HEK293 (cell line): ENCODE measurements around the gene MARCKSL1.

ENCODE experiments used
- CTCF ChIA-PET: fragments of 350-600 bp; formaldehyde crosslinking; extraction: SDS; loops from one replicate; lab custom pipeline; 2021; ENCODE audit warnings: antibody characterized with exemption; lab: Yijun Ruan, JAX
- POLR2A ChIA-PET: fragments of 300-600 bp; formaldehyde crosslinking; extraction: SDS; loops from one replicate; lab custom pipeline; 2020; ENCODE audit warnings: antibody characterized with exemption, inconsistent platforms; lab: Yijun Ruan, JAX
- H3K27ac ChIP-seq: fragments of 200-500 bp; sonication (Bioruptor generic); 2 replicates; pipeline ENCODE4 v1.5.1; 2014; ENCODE audit warnings: low read depth, low read length, control low read depth, inconsistent platforms; ENCODE audit errors: extremely low read depth
- H3K36me3 ChIP-seq, 2 experiments: fragments of 200-500 bp in 1 of 2; sonication (Bioruptor generic) in 1 of 2; 1 replicate in 1 of 2; 2 replicates in 1 of 2; pipeline ENCODE4 v1.5.1; 2014 to 2017; ENCODE audit warnings: inconsistent platforms in 2 of 2, low read length in 2 of 2; ENCODE audit not compliant: control insufficient read depth in 2 of 2, insufficient read depth in 1 of 2
- H3K4me1 ChIP-seq: fragments of 200-500 bp; sonication (Bioruptor generic); 2 replicates; pipeline ENCODE4 v1.5.1; 2014; ENCODE audit warnings: mild to moderate bottlenecking, low read length, inconsistent platforms; ENCODE audit not compliant: control insufficient read depth, insufficient read depth
- H3K4me3 ChIP-seq: 2 replicates; pipeline ENCODE4 v1.5.1; 2011; ENCODE audit warnings: low read depth, mild to moderate bottlenecking, control low read depth, low read length, moderate library complexity
- H3K9me3 ChIP-seq: fragments of 200-500 bp; sonication (Bioruptor generic); 2 replicates; pipeline ENCODE4 v1.5.1; 2014; ENCODE audit warnings: low read depth, low read length, inconsistent platforms; ENCODE audit not compliant: control insufficient read depth, insufficient read depth
- BCL11B ChIP-seq: fragments of 450-650 bp; formaldehyde crosslinking; IDR thresholded peaks from 2 replicates; pipeline ENCODE4 v1.5.1; 2016; ENCODE audit warnings: low read depth, missing biosample characterization, missing genetic modification characterization
- CTCF ChIP-seq: fragments of 450-650 bp; formaldehyde crosslinking; IDR thresholded peaks from 2 replicates; pipeline ENCODE4 v1.5.1; 2016; ENCODE audit warnings: missing biosample characterization, missing genetic modification characterization
- HOXD13 ChIP-seq: sonication (generic); formaldehyde crosslinking; IDR thresholded peaks from 2 replicates; pipeline ENCODE4 v1.8.0; 2022; ENCODE audit warnings: missing genetic modification reagents, borderline replicate concordance
- REST ChIP-seq: fragments of 450-650 bp; formaldehyde crosslinking; IDR thresholded peaks from 2 replicates; pipeline ENCODE4 v1.5.1; 2016; ENCODE audit warnings: missing biosample characterization, missing genetic modification characterization
- SCRT1 ChIP-seq: fragments of 450-650 bp; formaldehyde crosslinking; IDR thresholded peaks from 2 replicates; pipeline ENCODE4 v1.5.1; 2016; ENCODE audit warnings: missing biosample characterization, missing genetic modification characterization, borderline replicate concordance
- SP3 ChIP-seq: fragments of 450-650 bp; formaldehyde crosslinking; IDR thresholded peaks from 2 replicates; pipeline ENCODE4 v1.5.1; 2016; ENCODE audit warnings: missing biosample characterization, missing genetic modification characterization
- ZBTB17 ChIP-seq: fragments of 450-650 bp; formaldehyde crosslinking; IDR thresholded peaks from 2 replicates; pipeline ENCODE4 v1.5.1; 2016; ENCODE audit warnings: missing biosample characterization, missing genetic modification characterization
- ZNF155 ChIP-seq: fragments of 450-650 bp; formaldehyde crosslinking; IDR thresholded peaks from 2 replicates; pipeline ENCODE4 v1.5.1; 2016; ENCODE audit warnings: missing biosample characterization, missing genetic modification characterization
- ZNF211 ChIP-seq: fragments of 450-650 bp; formaldehyde crosslinking; IDR thresholded peaks from 2 replicates; pipeline ENCODE4 v1.5.1; 2016; ENCODE audit warnings: low read depth, missing biosample characterization, missing genetic modification characterization
- ZNF24 ChIP-seq: fragments of 450-650 bp; formaldehyde crosslinking; IDR thresholded peaks from 2 replicates; pipeline ENCODE4 v1.5.1; 2016; ENCODE audit warnings: missing biosample characterization, missing genetic modification characterization
- ZNF324 ChIP-seq: fragments of 450-650 bp; formaldehyde crosslinking; IDR thresholded peaks from 2 replicates; pipeline ENCODE4 v1.5.1; 2016; ENCODE audit warnings: missing biosample characterization, missing genetic modification characterization
- ZNF341 ChIP-seq: fragments of 450-650 bp; formaldehyde crosslinking; IDR thresholded peaks from 2 replicates; pipeline ENCODE4; 2016; ENCODE audit warnings: low read depth, missing biosample characterization, missing genetic modification characterization
- ZNF416 ChIP-seq: fragments of 450-650 bp; formaldehyde crosslinking; IDR thresholded peaks from 2 replicates; pipeline ENCODE4 v1.5.1; 2016; ENCODE audit warnings: missing biosample characterization, missing genetic modification characterization
- ZNF423 ChIP-seq: fragments of 450-650 bp; formaldehyde crosslinking; IDR thresholded peaks from 2 replicates; pipeline ENCODE4 v1.5.1; 2016; ENCODE audit warnings: missing biosample characterization, missing genetic modification characterization
- ZNF561 ChIP-seq: fragments of 450-650 bp; IDR thresholded peaks from 2 replicates; pipeline ENCODE4 v1.5.1; 2018; ENCODE audit warnings: missing biosample characterization, missing genetic modification characterization, borderline replicate concordance
- ZNF585B ChIP-seq: fragments of 450-650 bp; formaldehyde crosslinking; IDR thresholded peaks from 2 replicates; pipeline ENCODE4 v1.5.1; 2016; ENCODE audit warnings: missing biosample characterization, missing genetic modification characterization
- ZNF600 ChIP-seq: fragments of 450-650 bp; formaldehyde crosslinking; IDR thresholded peaks from 2 replicates; pipeline ENCODE4 v1.5.1; 2016; ENCODE audit warnings: missing biosample characterization, missing genetic modification characterization
- ZNF610 ChIP-seq: fragments of 450-650 bp; formaldehyde crosslinking; IDR thresholded peaks from 2 replicates; pipeline ENCODE4 v1.5.1; 2016; ENCODE audit warnings: missing biosample characterization, missing genetic modification characterization, borderline replicate concordance
- ZNF621 ChIP-seq: fragments of 450-650 bp; formaldehyde crosslinking; IDR thresholded peaks from 2 replicates; pipeline ENCODE4 v1.5.1; 2017; ENCODE audit warnings: missing biosample characterization, missing genetic modification characterization
- ZSCAN18 ChIP-seq: fragments of 450-650 bp; formaldehyde crosslinking; IDR thresholded peaks from 2 replicates; pipeline ENCODE4 v1.5.1; 2016; ENCODE audit warnings: missing biosample characterization, missing genetic modification characterization

The MARCKSL1 gene

GRCh38 chr1:32349211-32349708 lies 13.2 kb upstream of the MARCKSL1 start:
- Histone ChIP-seq H3K4me1 (peaks cover 7% of the 10 kb centered on the region; the same call in 1 of the 2 replicates), H3K36me3 (peaks cover 0 to 16% of the 10 kb centered on the region in 2 experiments; a peak in 1 of 3 replicates), H3K4me3 (no peak overlapping the region), H3K9me3 (no peaks in the 10 kb centered on the region), H3K27ac (no peak overlapping the region)
- ChIA-PET CTCF (no interaction called here), POLR2A (interaction anchor here (5.2 kb wide), 1 partner anchor 13 kb away, joined by 39 read pairs; the partner anchor contains the start of gene MARCKSL1)
- TF ChIP-seq ZNF324 (no peak), ZNF211 (tag by site-specific recombination) (no peak), ZNF416 (tag by site-specific recombination) (no peak), ZNF621 (tag by site-specific recombination) (no peak), CTCF (no peak), BCL11B (tag by site-specific recombination) (no peak), ZNF341 (peak; percentile 75), SCRT1 (tag by site-specific recombination) (no peak), ZNF155 (tag by site-specific recombination) (no peak), ZBTB17 (tag by site-specific recombination) (peak; percentile 56), REST (tag by site-specific recombination) (no peak), ZNF561 (tag by site-specific recombination) (no peak), HOXD13 (CRISPR knock-in tag) (no peak), ZNF585B (tag by site-specific recombination) (no peak), ZNF610 (tag by site-specific recombination) (no peak), SP3 (tag by site-specific recombination) (no peak)

GRCh38 chr1:32346532-32347157 lies 10.6 kb upstream of the MARCKSL1 start:
- Histone ChIP-seq H3K4me1 (no peaks in the 10 kb centered on the region), H3K36me3 (no peaks in the 10 kb centered on the region), H3K4me3 (no peak overlapping the region), H3K9me3 (no peaks in the 10 kb centered on the region), H3K27ac (no peak overlapping the region)
- no peak for TF ChIP-seq ZSCAN18 (tag by site-specific recombination)
- no peak for TF ChIP-seq ZNF423 (tag by site-specific recombination)
- TF ChIP-seq ZNF600 (tag by site-specific recombination) = 0 out of 2 replicates have a peak, but pooled peaks have one; percentile 32
- no peak for TF ChIP-seq ZNF24 (tag by site-specific recombination)
- ChIA-PET POLR2A (interaction anchor here (5.2 kb wide), 1 partner anchor 10 kb away, joined by 39 read pairs; the partner anchor contains the start of gene MARCKSL1), CTCF (interaction anchor here (1.1 kb wide), 1 partner anchor 210 kb away, joined by 4 read pairs; no protein-coding TSS in a partner anchor)
